ENCODE measurements around the gene MRPL43. TPM values are rescaled to one million over a fixed set of nuclear protein-coding genes. Genes with fewer than 3 reads are reported as not detected.

Gene MRPL43
- total and polyA plus RNA-seq, 9 of the 15 experiments (the other 6 are each of a cell fraction or from before 2014, with no cell fraction given) = 15.1 to 63.7 (median 37.2) TPM

- Histone ChIP-seq H3K4me3 (no peak overlapping the region), H3K36me3 (ENCODE audit: control insufficient read depth, insufficient read depth, low read length) (peaks cover 37% of the 10 kb centered on the region; the same call in 2 of the 3 replicates), H3K27me3 (ENCODE audit: control insufficient read depth in 2 of 2, insufficient read depth in 2 of 2, low read length in 2 of 2) (no peaks in the 10 kb centered on the region), H3K9me3 (replicated peaks; ENCODE audit: control insufficient read depth, insufficient read depth, low read depth, low read length) (no peaks in the 10 kb centered on the region), H3K4me1 (replicated peaks in 1 of 2; ENCODE audit: control insufficient read depth in 2 of 2, insufficient read depth in 2 of 2, low read length in 2 of 2) (peaks cover 16 to 51% of the 10 kb centered on the region in 2 experiments; a peak in 4 of 5 replicates), H3K79me2 (ENCODE audit: control insufficient read depth, insufficient read depth, low read length) (peaks cover 48% of the 10 kb centered on the region), H3K4me2 (ENCODE audit: insufficient read depth, low read length) (no peak overlapping the region), H4K20me1 (replicated peaks; ENCODE audit: control insufficient read depth, insufficient read depth, low read length) (no peaks in the 10 kb centered on the region), H3K9me1 (ENCODE audit: control insufficient read depth, insufficient read depth, low read length) (no peaks in the 10 kb centered on the region), H3K9ac (ENCODE audit: insufficient read depth in 1 of 2, low read depth in 2 of 2, low read length in 2 of 2) (peak overlapping the region in 1 of 2 experiments; percentile 65; a peak in 2 of 4 replicates), H2AFZ (ENCODE audit: low read depth, low read length) (no peak overlapping the region), H3K27ac (ENCODE audit: extremely low read depth, low read depth, low read length) (peak overlapping the region; percentile 45; the same call in 1 of the 3 replicates)
- CTCF ChIA-PET (ENCODE audit: low intra/inter-chr PET ratio) = interaction anchor here (9.3 kb wide), 1 partner anchor 18 kb away, joined by 150 read pairs; no protein-coding TSS in a partner anchor
- TF ChIP-seq NFYB (IDR thresholded peaks at IDR 0.05; ENCODE audit: extremely low read depth, insufficient read length) = no peak
- TF ChIP-seq RFX1 (IDR thresholded peaks at IDR 0.05) = no peak
- no peak for TF ChIP-seq ZNF583 (CRISPR knock-in tag; IDR thresholded peaks at IDR 0.05)
- TF ChIP-seq TEAD1 (CRISPR knock-in tag; IDR thresholded peaks at IDR 0.05) = no peak
- TF ChIP-seq FOXP1 (CRISPR knock-in tag; IDR thresholded peaks at IDR 0.05) = no peak
- TF ChIP-seq SP1 (CRISPR knock-in tag; IDR thresholded peaks at IDR 0.05) = no peak
- no peak for TF ChIP-seq HCFC1 (IDR thresholded peaks at IDR 0.05; ENCODE audit: low read depth, low read length)
- no peak for TF ChIP-seq FOXJ3 (CRISPR knock-in tag; IDR thresholded peaks at IDR 0.05)
- TF ChIP-seq DEAF1 (CRISPR knock-in tag; IDR thresholded peaks at IDR 0.05) = no peak
- ATAC-seq = no peak
- in situ Hi-C loops (cut with MboI) (loop anchor here (25.0 kb wide), 1 partner anchor 1042 kb away; no protein-coding TSS in a partner anchor), intact Hi-C loops (cut with micrococcal nuclease) (no loop called here)
- WGBS (ENCODE audit: insufficient coverage, low coverage, missing lambda C conversion rate) = 65% methylated on average over 5 of the region's 6 CpGs
- POLR2A ChIA-PET = interaction anchor here (0.6 kb wide), 1 partner anchor 281 kb away, joined by 3 read pairs; no protein-coding TSS in a partner anchor
- no TSS peak for BruUV-seq (replicated peaks)
- no peak for FAIRE-seq
- DNase-seq (ENCODE audit: extremely low read depth in 1 of 4, low spot score in 3 of 4) = no peak
These were observed 7.9 kb upstream of the MRPL43 start for GRCh38 chr10:100995181-100995580.
